Measurements from ENCODE around the gene AQR.
A peak's percentile ranks its signal among the peaks of the same experiment; 100 is the strongest.

The AQR gene

DNA sequence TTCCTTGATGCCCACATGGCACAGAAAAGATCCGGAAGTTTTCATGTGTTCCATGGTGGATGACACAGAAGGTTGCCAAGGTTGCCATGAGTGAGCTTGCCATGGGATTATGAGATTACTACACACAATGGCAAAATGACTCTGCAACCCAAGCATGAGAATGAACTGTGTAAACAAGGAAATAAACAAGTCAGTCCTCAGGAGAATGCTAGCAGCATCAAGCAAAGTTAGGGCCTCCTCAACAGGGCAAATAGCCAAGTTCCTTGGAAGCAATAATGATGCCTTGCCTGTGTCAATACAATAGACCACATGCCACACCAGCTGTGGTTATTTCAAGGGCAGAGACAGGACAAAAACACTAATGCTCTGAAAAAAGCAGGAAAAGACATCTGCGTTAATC lies 41.8 kb downstream of the AQR start:
- no peak overlapping the region for H2AFZ ChIP-seq (ENCODE audit: low read depth, low read length)

DNA sequence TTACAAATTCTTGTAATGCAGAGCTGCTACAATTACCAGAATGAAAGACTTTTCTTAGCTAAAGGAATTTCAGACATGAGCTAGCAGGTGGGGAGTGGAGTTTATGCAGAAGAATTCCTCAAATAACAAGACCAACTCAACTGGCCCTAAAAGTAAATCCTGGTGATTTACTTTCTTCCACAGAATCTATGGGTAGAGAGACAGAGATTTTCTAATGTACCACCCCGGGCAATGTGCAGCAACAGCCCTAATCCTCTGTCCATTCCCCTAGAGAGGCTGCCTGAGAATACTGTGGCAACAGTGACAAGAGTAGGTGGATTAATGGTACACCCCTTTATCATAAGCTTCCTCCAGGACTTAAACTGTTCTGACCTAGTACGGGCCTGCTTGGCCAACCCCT lies 55.2 kb downstream of the AQR start:
- Histone ChIP-seq H3K4me2 (ENCODE audit: low read length, poor library complexity, severe bottlenecking) (no peak overlapping the region), H3K14ac (ENCODE audit: low read length in 2 of 2) (no peak overlapping the region), H3K4ac (ENCODE audit: low read depth in 1 of 2, low read length in 2 of 2) (no peak overlapping the region), H2BK5ac (ENCODE audit: low read depth, low read length, poor library complexity, severe bottlenecking) (no peak overlapping the region), H3K9ac (ENCODE audit: low read length) (no peak overlapping the region), H3K18ac (ENCODE audit: low read depth in 1 of 2, low read length in 2 of 2) (no peak overlapping the region), H2BK15ac (ENCODE audit: low read depth, poor library complexity, severe bottlenecking) (no peak overlapping the region), H3K27me3 (ENCODE audit: control insufficient read depth in 1 of 2, insufficient read depth in 1 of 2, low read length in 2 of 2) (no peaks in the 10 kb centered on the region), H3K79me1 (replicated peaks; ENCODE audit: low read length, poor library complexity, severe bottlenecking) (peaks cover 1% of the 10 kb centered on the region), H2AK5ac (ENCODE audit: low read length, severe bottlenecking) (no peak overlapping the region), H3K9me3 (ENCODE audit: control insufficient read depth, low read length) (peaks cover 8% of the 10 kb centered on the region), H3K23ac (ENCODE audit: low read length in 2 of 2) (no peak overlapping the region), H3K4me1 (ENCODE audit: control insufficient read depth, insufficient read depth, low read depth, low read length) (no peaks in the 10 kb centered on the region), H3K4me3 (ENCODE audit: insufficient read depth in 1 of 2, low read depth in 1 of 2, low read length in 2 of 2) (no peak overlapping the region), H3K36me3 (ENCODE audit: control insufficient read depth in 1 of 2, insufficient read depth in 2 of 2, low read depth in 1 of 2, low read length in 2 of 2) (peaks cover 11 to 98% of the 10 kb centered on the region in 2 experiments), H4K91ac (ENCODE audit: low read length) (no peak overlapping the region), H2BK12ac (ENCODE audit: low read length in 2 of 2) (no peak overlapping the region), H2BK120ac (ENCODE audit: low read depth, low read length) (no peak overlapping the region), H2AFZ (ENCODE audit: low read depth, low read length) (no peak overlapping the region), H3K27ac (ENCODE audit: low read length, poor library complexity, severe bottlenecking) (no peak overlapping the region), H4K8ac (ENCODE audit: low read length) (no peak overlapping the region)
- WGBS = 100% methylated on average over 2 of the region's 2 CpGs
- no peak for DNase-seq

More for the DNA sequence above, 41.8 kb downstream of the AQR start:
- H3K14ac ChIP-seq (ENCODE audit: low read length in 2 of 2) = no peak overlapping the region
- H3K23ac ChIP-seq (ENCODE audit: low read length in 2 of 2) = no peak overlapping the region
- H3K18ac ChIP-seq (ENCODE audit: low read depth in 1 of 2, low read length in 2 of 2) = no peak overlapping the region
- H4K91ac ChIP-seq (ENCODE audit: low read length) = no peak overlapping the region
- DNase-seq = peak; percentile 5
- H3K9me3 ChIP-seq (ENCODE audit: control insufficient read depth, low read length) = peaks cover 4% of the 10 kb centered on the region
- H4K8ac ChIP-seq (ENCODE audit: low read length) = no peak overlapping the region
- 100% methylated on average over 1 of the region's 2 CpGs for WGBS
- no peak overlapping the region for H3K4me2 ChIP-seq (ENCODE audit: low read length, poor library complexity, severe bottlenecking)
- no peak overlapping the region for H2BK15ac ChIP-seq (ENCODE audit: low read depth, poor library complexity, severe bottlenecking)
- peaks cover 8% of the 10 kb centered on the region for H3K79me1 ChIP-seq (replicated peaks; ENCODE audit: low read length, poor library complexity, severe bottlenecking)
- no peak overlapping the region for H3K9ac ChIP-seq (ENCODE audit: low read length)
- H2AK5ac ChIP-seq (ENCODE audit: low read length, severe bottlenecking) = no peak overlapping the region
- H2BK12ac ChIP-seq (ENCODE audit: low read length in 2 of 2) = no peak overlapping the region
- no peaks in the 10 kb centered on the region for H3K4me1 ChIP-seq (ENCODE audit: control insufficient read depth, insufficient read depth, low read depth, low read length)
- no peaks in the 10 kb centered on the region for H3K27me3 ChIP-seq (ENCODE audit: control insufficient read depth in 1 of 2, insufficient read depth in 1 of 2, low read length in 2 of 2)
- H3K36me3 ChIP-seq (ENCODE audit: control insufficient read depth in 1 of 2, insufficient read depth in 2 of 2, low read depth in 1 of 2, low read length in 2 of 2) = peaks cover 17 to 81% of the 10 kb centered on the region in 2 experiments
- H2BK5ac ChIP-seq (ENCODE audit: low read depth, low read length, poor library complexity, severe bottlenecking) = no peak overlapping the region
- no peak overlapping the region for H3K4me3 ChIP-seq (ENCODE audit: insufficient read depth in 1 of 2, low read depth in 1 of 2, low read length in 2 of 2)
- no peak overlapping the region for H3K4ac ChIP-seq (ENCODE audit: low read depth in 1 of 2, low read length in 2 of 2)
- no peak overlapping the region for H2BK120ac ChIP-seq (ENCODE audit: low read depth, low read length)
- H3K27ac ChIP-seq (ENCODE audit: low read length, poor library complexity, severe bottlenecking) = no peak overlapping the region

DNA sequence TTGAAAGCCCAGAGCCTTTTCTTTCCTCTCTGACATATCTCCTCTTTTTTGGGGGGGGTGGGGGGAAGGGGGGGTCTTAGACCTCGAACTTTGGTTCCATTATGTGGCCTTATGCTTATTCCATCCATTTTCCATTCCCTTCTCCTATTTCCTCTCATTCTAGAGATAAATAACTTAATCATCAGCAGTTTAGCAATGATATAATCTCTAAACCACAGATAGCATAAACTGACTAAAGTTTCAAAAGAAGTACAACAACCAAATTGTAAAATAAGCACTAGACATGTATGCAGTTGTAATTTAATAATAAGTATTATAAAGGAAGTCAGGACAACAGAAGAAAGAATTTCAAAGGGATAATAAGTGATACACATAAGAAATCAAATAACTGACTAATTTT lies 64.5 kb downstream of the AQR start:
- H3K36me3 ChIP-seq (ENCODE audit: control insufficient read depth in 1 of 2, insufficient read depth in 2 of 2, low read depth in 1 of 2, low read length in 2 of 2) = peaks cover 9 to 92% of the 10 kb centered on the region in 2 experiments
- H3K9ac ChIP-seq (ENCODE audit: low read length) = no peak overlapping the region
- no peak for DNase-seq
- H3K4me3 ChIP-seq (ENCODE audit: insufficient read depth in 1 of 2, low read depth in 1 of 2, low read length in 2 of 2) = no peak overlapping the region
- H2BK120ac ChIP-seq (ENCODE audit: low read depth, low read length) = no peak overlapping the region
- no CpG with 5 or more reads among the region's 1 CpG for WGBS
- H2AFZ ChIP-seq (ENCODE audit: low read depth, low read length) = no peak overlapping the region
- H3K23ac ChIP-seq (ENCODE audit: low read length in 2 of 2) = no peak overlapping the region
- H3K4me1 ChIP-seq (ENCODE audit: control insufficient read depth, insufficient read depth, low read depth, low read length) = no peaks in the 10 kb centered on the region
- no peak overlapping the region for H4K8ac ChIP-seq (ENCODE audit: low read length)
- H2BK5ac ChIP-seq (ENCODE audit: low read depth, low read length, poor library complexity, severe bottlenecking) = no peak overlapping the region
- H2AK5ac ChIP-seq (ENCODE audit: low read length, severe bottlenecking) = no peak overlapping the region
- H2BK12ac ChIP-seq (ENCODE audit: low read length in 2 of 2) = no peak overlapping the region
- no peaks in the 10 kb centered on the region for H3K27me3 ChIP-seq (ENCODE audit: control insufficient read depth in 1 of 2, insufficient read depth in 1 of 2, low read length in 2 of 2)
- H3K14ac ChIP-seq (ENCODE audit: low read length in 2 of 2) = no peak overlapping the region
- H3K4me2 ChIP-seq (ENCODE audit: low read length, poor library complexity, severe bottlenecking) = no peak overlapping the region
- H3K9me3 ChIP-seq (ENCODE audit: control insufficient read depth, low read length) = no peaks in the 10 kb centered on the region
- H4K91ac ChIP-seq (ENCODE audit: low read length) = no peak overlapping the region
- H3K4ac ChIP-seq (ENCODE audit: low read depth in 1 of 2, low read length in 2 of 2) = no peak overlapping the region
- no peak overlapping the region for H3K27ac ChIP-seq (ENCODE audit: low read length, poor library complexity, severe bottlenecking)
- no peaks in the 10 kb centered on the region for H3K79me1 ChIP-seq (replicated peaks; ENCODE audit: low read length, poor library complexity, severe bottlenecking)
- H2BK15ac ChIP-seq (ENCODE audit: low read depth, poor library complexity, severe bottlenecking) = no peak overlapping the region
- no peak overlapping the region for H3K18ac ChIP-seq (ENCODE audit: low read depth in 1 of 2, low read length in 2 of 2)

DNA sequence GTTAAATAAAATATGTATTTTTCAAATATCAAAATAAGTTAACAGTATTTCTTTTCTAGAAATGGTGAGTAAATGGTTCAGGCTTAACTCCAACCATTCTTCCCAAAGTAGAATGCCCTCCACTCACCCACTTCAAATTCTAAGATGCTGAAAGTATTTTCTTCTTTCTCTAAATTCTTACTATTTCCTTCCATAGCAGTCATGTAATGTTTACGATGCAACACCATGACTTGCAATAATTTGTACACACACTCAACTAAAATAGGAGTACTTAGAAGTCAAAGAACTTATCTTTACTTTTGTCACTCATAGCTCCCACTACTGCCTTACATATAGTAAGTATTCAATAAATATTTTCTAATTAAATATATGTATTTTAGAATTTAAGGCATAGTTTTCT lies 65.0 kb downstream of the AQR start:
- Histone ChIP-seq H2AFZ (ENCODE audit: low read depth, low read length) (no peak overlapping the region), H2BK15ac (ENCODE audit: low read depth, poor library complexity, severe bottlenecking) (no peak overlapping the region), H2BK120ac (ENCODE audit: low read depth, low read length) (no peak overlapping the region), H3K4me3 (ENCODE audit: insufficient read depth in 1 of 2, low read depth in 1 of 2, low read length in 2 of 2) (no peak overlapping the region), H4K8ac (ENCODE audit: low read length) (no peak overlapping the region), H3K9me3 (ENCODE audit: control insufficient read depth, low read length) (no peaks in the 10 kb centered on the region), H3K4me1 (ENCODE audit: control insufficient read depth, insufficient read depth, low read depth, low read length) (no peaks in the 10 kb centered on the region), H3K18ac (ENCODE audit: low read depth in 1 of 2, low read length in 2 of 2) (no peak overlapping the region), H3K4ac (ENCODE audit: low read depth in 1 of 2, low read length in 2 of 2) (no peak overlapping the region), H3K36me3 (ENCODE audit: control insufficient read depth in 1 of 2, insufficient read depth in 2 of 2, low read depth in 1 of 2, low read length in 2 of 2) (peaks cover 11 to 91% of the 10 kb centered on the region in 2 experiments), H2BK12ac (ENCODE audit: low read length in 2 of 2) (no peak overlapping the region), H3K27ac (ENCODE audit: low read length, poor library complexity, severe bottlenecking) (no peak overlapping the region), H2BK5ac (ENCODE audit: low read depth, low read length, poor library complexity, severe bottlenecking) (no peak overlapping the region), H4K91ac (ENCODE audit: low read length) (no peak overlapping the region), H3K4me2 (ENCODE audit: low read length, poor library complexity, severe bottlenecking) (no peak overlapping the region), H3K14ac (ENCODE audit: low read length in 2 of 2) (no peak overlapping the region), H2AK5ac (ENCODE audit: low read length, severe bottlenecking) (no peak overlapping the region), H3K27me3 (ENCODE audit: control insufficient read depth in 1 of 2, insufficient read depth in 1 of 2, low read length in 2 of 2) (no peaks in the 10 kb centered on the region), H3K9ac (ENCODE audit: low read length) (no peak overlapping the region), H3K23ac (ENCODE audit: low read length in 2 of 2) (no peak overlapping the region), H3K79me1 (replicated peaks; ENCODE audit: low read length, poor library complexity, severe bottlenecking) (no peaks in the 10 kb centered on the region)
- no peak for DNase-seq
- WGBS = 100% methylated on average over 1 of the region's 1 CpG
